Neuron (in vitro differentiated cells): Measurements from ENCODE around the gene CHD5.
A peak's percentile ranks its signal among the peaks of the same experiment; 100 is the strongest.

Experiments
- H2AFZ ChIP-seq: one replicate; pipeline ENCODE4 v1.6.1; 2013; ENCODE audit warnings: low read depth, mild to moderate bottlenecking, inconsistent platforms, low read length, moderate library complexity
- H3K27me3 ChIP-seq: one replicate; pipeline ENCODE4 v1.6.1; 2013; ENCODE audit warnings: low read length; ENCODE audit not compliant: insufficient read depth
- H3K36me3 ChIP-seq: one replicate; pipeline ENCODE4 v1.6.1; 2013; ENCODE audit warnings: low read length; ENCODE audit not compliant: insufficient read depth
- H3K4me1 ChIP-seq: one replicate; pipeline ENCODE4 v1.6.1; 2013; ENCODE audit warnings: low read length; ENCODE audit not compliant: insufficient read depth
- H3K4me3 ChIP-seq: 2 replicates; pipeline ENCODE4 v1.5.1; 2013; ENCODE audit warnings: mild to moderate bottlenecking, low read length, moderate library complexity
- H3K9me3 ChIP-seq: one replicate; pipeline ENCODE4 v1.6.1; 2013; ENCODE audit warnings: low read length

The CHD5 gene

GRCh38 chr1:6088956-6089355, 91.2 kb downstream of the CHD5 start:
- Histone ChIP-seq H2AFZ (no peak overlapping the region), H3K9me3 (no peaks in the 10 kb centered on the region), H3K36me3 (no peaks in the 10 kb centered on the region), H3K4me1 (peaks cover 10% of the 10 kb centered on the region), H3K27me3 (peaks cover 29% of the 10 kb centered on the region), H3K4me3 (no peak overlapping the region)

GRCh38 chr1:6087958-6088357, 92.2 kb downstream of the CHD5 start:
- H3K27me3 ChIP-seq: peaks cover 24% of the 10 kb centered on the region

GRCh38 chr1:6087377-6087772, 92.7 kb downstream of the CHD5 start:
- Histone ChIP-seq H3K9me3 (no peaks in the 10 kb centered on the region), H2AFZ (no peak overlapping the region), H3K36me3 (no peaks in the 10 kb centered on the region), H3K27me3 (peaks cover 21% of the 10 kb centered on the region), H3K4me3 (no peak overlapping the region), H3K4me1 (peaks cover 26% of the 10 kb centered on the region)

More at GRCh38 chr1:6087958-6088357, 92.2 kb downstream of the CHD5 start:
- Histone ChIP-seq H3K9me3 (no peaks in the 10 kb centered on the region), H3K4me1 (peaks cover 20% of the 10 kb centered on the region), H3K36me3 (no peaks in the 10 kb centered on the region), H2AFZ (no peak overlapping the region), H3K4me3 (no peak overlapping the region)

- H3K36me3 ChIP-seq: no peaks in the 10 kb centered on the region
- no peak overlapping the region for H3K4me3 ChIP-seq
- H3K9me3 ChIP-seq: no peaks in the 10 kb centered on the region
- peaks cover 16% of the 10 kb centered on the region for H3K27me3 ChIP-seq
- H3K4me1 ChIP-seq: peaks cover 31% of the 10 kb centered on the region
- H2AFZ ChIP-seq: no peak overlapping the region
Observed at GRCh38 chr1:6086762-6087376, 93.3 kb downstream of the CHD5 start.

- no peak overlapping the region for H3K4me3 ChIP-seq
- peaks cover 12% of the 10 kb centered on the region for H3K27me3 ChIP-seq
- H3K9me3 ChIP-seq: no peaks in the 10 kb centered on the region
- H2AFZ ChIP-seq: no peak overlapping the region
- no peaks in the 10 kb centered on the region for H3K36me3 ChIP-seq
- peaks cover 32% of the 10 kb centered on the region for H3K4me1 ChIP-seq
Observed at GRCh38 chr1:6086358-6086757, 93.8 kb downstream of the CHD5 start.

- no peak overlapping the region for H3K4me3 ChIP-seq
- H2AFZ ChIP-seq: no peak overlapping the region
- no peaks in the 10 kb centered on the region for H3K36me3 ChIP-seq
- H3K27me3 ChIP-seq: peaks cover 11% of the 10 kb centered on the region
- no peaks in the 10 kb centered on the region for H3K9me3 ChIP-seq
- H3K4me1 ChIP-seq: peaks cover 32% of the 10 kb centered on the region
Observed at GRCh38 chr1:6085666-6086065, 94.5 kb downstream of the CHD5 start.

- H3K9me3 ChIP-seq: no peaks in the 10 kb centered on the region
- H3K27me3 ChIP-seq: peaks cover 4% of the 10 kb centered on the region
- no peaks in the 10 kb centered on the region for H3K36me3 ChIP-seq
- H3K4me1 ChIP-seq: peaks cover 32% of the 10 kb centered on the region
- H3K4me3 ChIP-seq: no peak overlapping the region
- H2AFZ ChIP-seq: no peak overlapping the region
Observed at GRCh38 chr1:6084781-6085495, 95.2 kb downstream of the CHD5 start.

GRCh38 chr1:6083801-6084446, 96.2 kb downstream of the CHD5 start:
- Histone ChIP-seq H2AFZ (peak overlapping the region; percentile 66), H3K9me3 (no peaks in the 10 kb centered on the region), H3K4me3 (peak overlapping the region; percentile 9), H3K36me3 (no peaks in the 10 kb centered on the region), H3K27me3 (peaks cover 4% of the 10 kb centered on the region), H3K4me1 (peaks cover 32% of the 10 kb centered on the region)

GRCh38 chr1:6083385-6083784, 96.7 kb downstream of the CHD5 start:
- Histone ChIP-seq H3K27me3 (peaks cover 8% of the 10 kb centered on the region), H3K4me3 (no peak overlapping the region), H2AFZ (peak overlapping the region; percentile 66), H3K4me1 (peaks cover 32% of the 10 kb centered on the region), H3K9me3 (no peaks in the 10 kb centered on the region), H3K36me3 (no peaks in the 10 kb centered on the region)

- H3K9me3 ChIP-seq: no peaks in the 10 kb centered on the region
- no peak overlapping the region for H2AFZ ChIP-seq
- no peak overlapping the region for H3K4me3 ChIP-seq
- H3K4me1 ChIP-seq: peaks cover 32% of the 10 kb centered on the region
- no peaks in the 10 kb centered on the region for H3K36me3 ChIP-seq
- peaks cover 8% of the 10 kb centered on the region for H3K27me3 ChIP-seq
Observed at GRCh38 chr1:6082430-6082971, 97.6 kb downstream of the CHD5 start.

GRCh38 chr1:6081901-6082300, 98.2 kb downstream of the CHD5 start:
- H3K9me3 ChIP-seq: no peaks in the 10 kb centered on the region
- H2AFZ ChIP-seq: no peak overlapping the region
- H3K27me3 ChIP-seq: peaks cover 8% of the 10 kb centered on the region
- H3K4me1 ChIP-seq: peaks cover 32% of the 10 kb centered on the region
- no peaks in the 10 kb centered on the region for H3K36me3 ChIP-seq
- H3K4me3 ChIP-seq: no peak overlapping the region

GRCh38 chr1:6080469-6080868, 99.7 kb downstream of the CHD5 start:
- H3K9me3 ChIP-seq: no peaks in the 10 kb centered on the region
- H2AFZ ChIP-seq: no peak overlapping the region
- H3K4me3 ChIP-seq: no peak overlapping the region
- H3K27me3 ChIP-seq: peaks cover 8% of the 10 kb centered on the region
- no peaks in the 10 kb centered on the region for H3K36me3 ChIP-seq
- H3K4me1 ChIP-seq: peaks cover 25% of the 10 kb centered on the region

- Histone ChIP-seq H3K36me3 (no peaks in the 10 kb centered on the region), H3K9me3 (no peaks in the 10 kb centered on the region), H3K4me3 (no peak overlapping the region), H3K4me1 (peaks cover 19% of the 10 kb centered on the region), H3K27me3 (peaks cover 8% of the 10 kb centered on the region), H2AFZ (no peak overlapping the region)
Observed at GRCh38 chr1:6077919-6078318, 102.2 kb downstream of the CHD5 start.
